Activated CD8-positive, alpha-beta memory T cell treated with anti-CD3 and anti-CD28 coated beads for 24 hours (primary cell): ENCODE data around the gene TMEM87B.
"Not testable (repeated sequence)": the region's sequence is repeated elsewhere in the genome, so short reads cannot be mapped to it uniquely, and the experiment has no call there.

Experiments
- DNase-seq: peaks from one replicate; pipeline ENCODE4 v3.0.0-alpha.2; 2020

The TMEM87B gene

DNA sequence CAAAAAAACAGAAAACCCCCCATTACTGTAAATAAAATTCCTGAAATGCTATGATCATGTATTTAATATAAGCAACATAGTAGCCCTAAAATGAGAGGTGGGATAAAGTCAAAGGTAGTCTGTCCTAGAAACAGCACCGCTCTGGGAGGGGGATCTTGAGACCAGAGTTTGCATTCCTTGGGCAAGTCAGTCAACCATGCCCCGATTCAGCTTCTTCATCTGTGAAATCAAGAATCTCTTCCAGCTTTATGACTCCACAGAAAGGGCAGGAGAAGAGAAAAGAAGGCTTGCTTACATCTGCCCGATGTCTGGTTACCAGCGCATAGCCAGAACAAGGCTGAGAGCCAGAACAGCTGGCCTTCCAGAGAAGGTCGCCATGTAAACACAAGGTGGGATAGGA, 81.0 kb downstream of the TMEM87B start:
- no peak for DNase-seq

DNA sequence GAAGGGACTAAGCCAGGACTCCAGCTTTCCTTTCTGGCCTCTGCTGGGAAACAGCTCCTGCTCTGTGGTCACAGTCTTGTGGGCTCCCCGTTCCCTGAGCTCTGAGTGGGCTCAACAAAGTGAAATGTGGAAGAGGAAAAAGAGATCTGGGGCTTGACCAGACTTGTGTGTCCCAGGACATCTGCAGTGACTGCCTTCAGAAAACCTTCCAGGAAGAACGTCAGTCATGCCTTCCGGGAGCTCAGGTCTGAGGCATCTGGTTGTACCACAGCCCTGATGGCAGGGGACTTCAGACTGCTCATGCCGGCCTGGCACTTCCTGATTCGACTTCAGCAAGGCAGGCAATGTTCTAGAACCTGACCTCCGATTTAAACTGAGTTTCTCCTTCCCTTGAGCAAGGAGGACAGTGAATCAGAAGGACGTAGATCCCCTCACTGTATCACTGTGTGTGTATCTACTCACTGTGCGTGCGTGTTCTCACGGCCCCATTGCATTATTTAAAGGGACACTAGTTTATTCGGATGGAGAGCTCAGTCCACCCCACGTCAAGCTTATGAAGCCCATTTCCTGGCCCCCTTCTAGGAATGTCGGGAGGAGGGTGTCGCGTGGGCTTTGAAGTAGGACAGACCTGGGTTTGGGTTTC, 82.6 kb downstream of the TMEM87B start:
- no peak for DNase-seq

DNA sequence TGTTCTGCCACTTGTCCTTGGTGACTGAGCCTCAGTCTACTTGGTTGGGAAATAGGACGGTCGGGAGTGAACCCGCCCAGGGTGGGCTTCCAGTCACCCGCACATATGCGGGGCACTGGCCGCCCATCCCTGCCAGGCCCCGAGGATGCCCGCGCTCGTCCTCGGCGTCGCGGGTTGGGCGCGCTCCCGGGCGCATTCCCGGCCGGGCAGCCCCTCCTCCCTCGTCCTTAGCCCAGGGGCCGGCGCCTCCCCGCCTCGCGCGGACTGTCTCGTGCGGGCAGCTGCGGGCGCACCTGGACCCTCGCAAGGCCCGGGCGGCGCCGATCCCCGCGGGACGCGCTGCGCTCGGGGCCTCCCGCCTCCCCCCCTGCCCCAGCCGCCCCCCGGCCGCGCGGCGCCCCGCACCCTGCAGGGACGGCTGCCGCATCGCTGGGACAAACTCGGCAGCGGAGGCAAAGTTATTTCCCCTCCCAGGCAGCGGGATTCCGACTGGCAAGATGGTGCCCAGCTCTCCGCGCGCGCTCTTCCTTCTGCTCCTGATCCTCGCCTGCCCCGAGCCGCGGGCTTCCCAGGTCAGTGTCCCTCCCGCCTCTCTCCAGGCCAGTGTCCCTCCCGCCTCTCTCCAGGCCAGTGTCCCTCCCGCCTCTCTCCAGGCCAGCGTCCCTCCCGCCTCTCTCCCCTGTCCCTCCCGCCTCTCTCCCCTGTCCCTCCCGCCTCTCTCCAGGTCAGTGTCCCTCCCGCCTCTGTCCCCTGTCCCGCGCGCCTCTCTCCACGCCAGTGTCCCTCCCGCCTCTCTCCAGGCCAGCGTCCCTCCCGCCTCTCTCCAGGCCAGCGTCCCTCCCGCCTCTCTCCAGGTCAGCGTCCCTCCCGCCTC, 83.3 kb downstream of the TMEM87B start, which contains the start of gene FBLN7:
TSS of gene FBLN7 (plus strand) at position 227 of the 874 bp plus-strand sequence. CDS start at position 498, 271 bp downstream.
- DNase-seq, result peak; percentile 61

DNA sequence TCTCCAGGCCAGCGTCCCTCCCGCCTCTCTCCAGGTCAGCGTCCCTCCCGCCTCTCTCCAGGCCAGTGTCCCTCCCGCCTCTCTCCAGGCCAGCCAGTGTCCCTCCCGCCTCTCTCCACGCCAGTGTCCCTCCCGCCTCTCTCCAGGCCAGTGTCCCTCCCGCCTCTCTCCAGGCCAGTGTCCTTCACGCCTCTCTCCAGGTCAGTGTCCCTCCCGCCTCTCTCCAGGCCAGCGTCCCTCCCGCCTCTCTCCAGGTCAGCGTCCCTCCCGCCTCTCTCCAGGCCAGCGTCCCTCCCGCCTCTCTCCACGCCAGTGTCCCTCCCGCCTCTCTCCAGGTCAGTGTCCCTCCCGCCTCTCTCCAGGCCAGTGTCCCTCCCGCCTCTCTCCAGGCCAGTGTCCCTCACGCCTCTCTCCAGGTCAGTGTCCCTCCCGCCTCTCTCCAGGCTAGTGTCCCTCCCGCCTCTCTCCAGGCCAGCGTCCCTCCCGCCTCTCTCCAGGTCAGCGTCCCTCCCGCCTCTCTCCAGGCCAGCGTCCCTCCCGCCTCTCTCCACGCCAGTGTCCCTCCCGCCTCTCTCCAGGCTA, 84.1 kb downstream of the TMEM87B start:
- DNase-seq, result not testable (repeated sequence)

DNA sequence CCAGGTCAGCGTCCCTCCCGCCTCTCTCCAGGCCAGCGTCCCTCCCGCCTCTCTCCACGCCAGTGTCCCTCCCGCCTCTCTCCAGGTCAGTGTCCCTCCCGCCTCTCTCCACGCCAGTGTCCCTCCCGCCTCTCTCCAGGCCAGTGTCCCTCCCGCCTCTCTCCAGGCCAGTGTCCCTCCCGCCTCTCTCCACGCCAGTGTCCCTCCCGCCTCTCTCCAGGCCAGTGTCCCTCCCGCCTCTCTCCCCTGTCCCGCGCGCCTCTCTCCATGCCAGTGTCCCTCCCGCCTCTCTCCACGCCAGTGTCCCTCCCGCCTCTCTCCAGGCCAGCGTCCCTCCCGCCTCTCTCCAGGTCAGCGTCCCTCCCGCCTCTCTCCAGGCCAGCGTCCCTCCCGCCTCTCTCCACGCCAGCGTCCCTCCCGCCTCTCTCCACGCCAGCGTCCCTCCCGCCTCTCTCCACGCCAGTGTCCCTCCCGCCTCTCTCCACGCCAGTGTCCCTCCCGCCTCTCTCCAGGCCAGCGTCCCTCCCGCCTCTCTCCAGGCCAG, 84.7 kb downstream of the TMEM87B start:
- DNase-seq, result peak; percentile 11

DNA sequence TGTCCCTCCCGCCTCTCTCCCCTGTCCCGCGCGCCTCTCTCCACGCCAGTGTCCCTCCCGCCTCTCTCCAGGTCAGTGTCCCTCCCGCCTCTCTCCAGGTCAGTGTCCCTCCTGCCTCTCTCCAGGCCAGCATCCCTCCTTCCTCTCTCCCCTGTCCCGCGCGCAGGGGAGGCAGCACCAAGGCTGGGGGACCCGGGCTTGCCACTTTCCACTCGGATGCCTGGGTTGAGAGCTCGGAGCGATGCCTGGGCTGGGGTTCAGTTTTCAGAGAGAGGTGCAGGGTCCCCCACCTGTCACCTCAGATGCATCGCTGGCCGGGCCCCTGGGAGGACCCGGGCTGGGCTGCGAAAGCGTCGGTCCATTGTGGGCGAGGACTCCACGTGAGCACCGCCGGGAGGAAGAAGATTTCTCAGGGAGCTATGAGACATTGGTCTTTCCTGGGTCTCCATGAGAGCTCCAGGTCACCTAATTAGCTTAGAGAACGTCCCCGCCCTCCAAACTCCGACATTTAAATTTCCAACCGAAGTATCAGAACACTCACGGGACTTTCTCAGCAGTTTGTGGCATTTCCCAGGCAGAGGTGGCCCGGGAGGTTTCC, 85.2 kb downstream of the TMEM87B start:
- peak; percentile 50 for DNase-seq

DNA sequence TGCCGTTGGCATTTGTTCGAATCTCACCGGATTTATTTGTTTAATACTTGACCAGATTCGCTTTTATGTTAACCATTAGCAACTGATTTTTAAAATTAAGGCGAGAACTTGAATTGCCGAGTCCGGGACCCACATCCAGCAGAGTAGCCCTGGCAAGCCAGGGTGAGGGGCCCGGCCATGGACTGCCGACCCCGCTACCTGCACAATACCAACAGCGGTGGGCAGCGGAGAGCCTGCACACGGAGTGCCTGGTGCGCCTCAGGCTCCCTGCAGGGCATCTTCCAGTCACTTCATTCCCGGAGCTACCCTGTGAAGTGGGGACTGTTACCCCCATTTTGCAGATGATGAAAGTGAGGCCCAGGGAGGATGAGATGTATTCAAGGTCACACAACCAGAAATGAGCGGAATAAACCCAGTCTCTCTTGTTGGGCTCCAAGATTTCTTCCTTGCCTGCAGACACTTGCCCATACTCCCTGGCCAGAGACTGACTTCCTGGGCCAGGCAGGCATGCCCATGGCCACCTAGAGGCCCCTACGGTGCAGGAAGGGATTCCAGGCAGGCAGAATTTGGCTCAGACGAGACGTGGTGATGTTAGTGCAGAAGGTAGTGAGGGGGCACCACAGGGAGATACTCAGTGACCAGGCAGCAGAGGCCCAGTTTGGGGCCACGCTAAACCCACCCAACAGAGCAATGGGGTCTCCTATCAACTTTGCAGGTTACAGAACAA, 86.0 kb downstream of the TMEM87B start:
- no peak for DNase-seq

DNA sequence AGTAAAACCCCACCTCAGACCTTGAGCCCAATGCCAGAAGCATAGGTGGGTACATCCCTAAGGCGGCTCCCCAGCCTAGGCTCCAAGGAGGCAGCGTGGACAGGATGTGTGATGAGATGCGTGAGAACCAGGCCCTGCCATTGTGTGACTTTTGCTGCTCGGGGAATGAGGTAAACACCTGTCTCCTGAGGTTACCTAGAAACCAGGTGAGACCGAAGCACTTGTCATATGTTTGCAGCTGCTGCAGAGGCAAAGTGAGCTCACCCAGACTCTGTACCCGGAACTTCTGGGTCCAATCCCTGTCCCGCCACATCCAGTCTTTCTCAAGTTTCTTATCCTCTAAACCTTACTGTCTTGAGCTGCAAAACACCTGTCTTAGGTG, 86.5 kb downstream of the TMEM87B start:
- DNase-seq, result peak; percentile 45

DNA sequence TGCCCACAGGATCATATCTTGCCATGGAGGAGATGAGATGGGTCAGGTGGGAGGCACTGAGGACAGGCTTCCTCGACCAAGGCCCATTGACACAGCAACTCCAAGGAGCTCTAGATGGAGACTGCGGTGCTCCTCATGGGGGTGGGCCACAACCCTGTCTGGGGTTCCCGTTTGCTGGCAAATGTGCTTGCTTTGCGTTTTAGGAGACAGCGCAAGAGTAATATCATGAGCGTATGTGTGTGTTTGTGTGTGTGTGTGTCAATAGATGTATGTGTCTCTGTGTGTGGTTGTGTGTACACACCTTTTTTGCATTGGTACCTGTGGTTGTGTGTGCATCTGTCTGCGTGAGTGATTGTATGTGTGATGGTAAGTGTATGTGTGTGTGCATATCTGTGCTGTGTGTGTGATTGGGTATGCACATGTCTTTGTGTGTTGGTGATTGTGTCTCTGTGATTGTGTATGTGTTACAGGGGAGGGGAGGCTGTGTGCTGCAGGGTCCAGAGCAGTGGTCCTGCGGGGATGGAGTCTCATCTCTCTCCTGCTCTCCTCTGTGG, 87.5 kb downstream of the TMEM87B start:
- DNase-seq, result peak; percentile 44

DNA sequence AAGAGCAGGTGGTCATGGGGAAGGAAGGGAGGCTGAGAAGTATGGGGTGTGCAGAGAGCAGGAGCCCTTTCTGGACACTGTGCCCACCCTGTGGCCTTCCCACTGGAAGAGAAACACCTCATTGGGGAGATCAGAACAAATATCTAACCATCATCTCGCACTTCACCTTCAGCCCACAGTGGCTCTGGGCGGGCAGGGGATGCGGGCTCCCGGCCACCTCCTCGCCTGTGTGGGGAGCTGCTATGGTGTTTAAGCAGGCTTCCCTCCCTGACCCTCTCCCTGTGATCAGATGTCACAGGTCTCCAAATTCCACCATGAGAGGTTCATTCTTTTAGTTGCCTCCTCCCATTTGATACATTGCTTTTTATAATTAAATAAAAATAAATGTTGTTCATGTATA, 88.1 kb downstream of the TMEM87B start:
- no peak for DNase-seq

DNA sequence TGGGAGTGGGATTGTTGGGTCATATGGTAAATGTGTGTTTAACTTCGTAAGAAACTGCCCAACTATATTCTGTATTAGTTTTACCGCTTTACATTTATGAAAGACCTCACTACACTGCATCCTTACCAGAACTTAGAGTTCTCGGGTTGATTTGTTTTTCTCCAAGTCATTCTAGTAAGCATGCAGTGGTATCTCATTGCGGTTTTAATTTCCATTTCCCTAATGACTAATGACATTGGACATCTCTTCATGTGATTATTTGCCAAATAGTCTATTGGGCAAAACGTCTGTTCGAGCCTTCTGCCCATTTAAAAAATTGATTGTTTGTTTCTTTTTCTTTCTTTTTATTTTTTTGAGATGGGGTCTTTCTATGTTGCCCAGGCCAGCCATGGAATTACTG, 89.9 kb downstream of the TMEM87B start:
- DNase-seq, result no peak

DNA sequence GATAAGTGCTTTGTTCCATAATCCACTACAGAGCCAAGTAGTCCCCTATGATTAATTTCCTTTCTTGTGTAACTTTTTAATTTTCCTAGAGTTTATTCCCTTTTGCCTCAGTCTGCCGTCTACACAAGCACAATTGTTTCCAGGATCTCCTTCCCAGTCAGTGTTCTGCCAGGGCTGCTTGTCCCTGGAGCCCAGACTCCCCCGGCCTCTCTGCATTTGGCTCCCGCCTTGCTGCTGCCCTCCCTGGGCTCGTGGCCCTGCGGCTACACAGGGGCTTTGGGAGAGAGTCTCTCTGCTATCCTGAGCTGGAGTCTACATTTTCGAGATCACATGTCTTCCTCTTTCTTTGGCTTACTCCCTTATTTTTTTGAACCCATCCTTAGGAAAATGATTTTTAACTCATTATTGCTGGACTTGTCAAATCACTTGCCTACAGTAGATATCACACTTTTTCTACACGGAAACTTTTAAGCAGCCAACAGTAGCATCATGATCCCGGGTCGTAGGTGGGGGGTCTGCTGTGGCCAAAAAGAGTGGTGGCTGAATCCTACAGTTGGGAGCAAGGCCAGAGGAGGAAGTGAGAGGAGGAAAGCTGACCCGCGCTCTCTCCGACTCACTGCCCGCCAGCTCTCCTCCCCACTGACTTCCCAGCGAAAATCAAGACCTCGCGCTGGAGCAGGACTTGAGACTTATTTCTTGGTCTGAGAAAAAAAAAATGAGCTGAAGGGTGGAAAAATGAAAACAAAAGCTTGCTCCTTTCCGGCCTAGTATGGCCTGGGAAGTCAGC, 92.5 kb downstream of the TMEM87B start:
- DNase-seq, result peak; percentile 26

DNA sequence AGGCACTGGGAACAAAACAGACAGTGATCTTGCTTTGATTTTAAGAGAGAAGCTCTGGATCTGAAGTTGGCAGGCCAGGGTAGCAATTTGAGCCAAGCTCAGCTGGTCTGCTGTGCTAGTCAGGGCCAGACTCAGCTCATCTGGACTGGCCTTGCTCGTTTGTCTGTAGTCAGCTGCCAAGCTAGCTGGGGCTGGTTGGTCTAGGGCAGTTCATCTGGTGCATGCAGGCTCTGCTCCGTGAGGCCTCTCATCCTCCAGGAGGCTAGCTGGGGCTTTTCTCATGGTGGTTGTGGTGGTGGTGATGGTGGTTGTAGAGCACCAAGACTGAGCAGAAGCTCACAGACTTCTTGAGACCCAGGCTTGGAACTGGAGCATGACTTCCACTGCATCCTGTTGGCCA, 93.4 kb downstream of the TMEM87B start:
- DNase-seq, result peak; percentile 44

DNA sequence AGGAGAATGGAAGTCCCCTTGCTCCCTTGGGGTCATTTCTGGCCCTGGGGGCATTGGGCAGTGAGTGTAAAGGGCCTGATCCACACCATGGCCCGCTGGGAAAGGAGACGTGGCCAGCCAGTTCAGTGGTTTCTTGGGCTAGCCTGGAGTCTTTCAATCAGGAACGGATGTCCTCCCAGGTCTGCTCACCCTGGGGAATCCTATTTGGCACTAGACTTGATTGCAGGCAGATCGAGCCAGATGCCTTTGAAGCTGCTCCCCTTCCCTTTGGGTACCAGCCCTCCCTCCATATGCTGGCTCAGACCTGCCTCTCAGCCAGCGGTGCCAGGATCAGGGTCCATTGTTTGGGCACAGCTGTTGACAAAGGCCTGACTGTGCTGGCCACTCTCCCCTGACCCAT, 94.1 kb downstream of the TMEM87B start:
- peak; percentile 47 for DNase-seq

DNA sequence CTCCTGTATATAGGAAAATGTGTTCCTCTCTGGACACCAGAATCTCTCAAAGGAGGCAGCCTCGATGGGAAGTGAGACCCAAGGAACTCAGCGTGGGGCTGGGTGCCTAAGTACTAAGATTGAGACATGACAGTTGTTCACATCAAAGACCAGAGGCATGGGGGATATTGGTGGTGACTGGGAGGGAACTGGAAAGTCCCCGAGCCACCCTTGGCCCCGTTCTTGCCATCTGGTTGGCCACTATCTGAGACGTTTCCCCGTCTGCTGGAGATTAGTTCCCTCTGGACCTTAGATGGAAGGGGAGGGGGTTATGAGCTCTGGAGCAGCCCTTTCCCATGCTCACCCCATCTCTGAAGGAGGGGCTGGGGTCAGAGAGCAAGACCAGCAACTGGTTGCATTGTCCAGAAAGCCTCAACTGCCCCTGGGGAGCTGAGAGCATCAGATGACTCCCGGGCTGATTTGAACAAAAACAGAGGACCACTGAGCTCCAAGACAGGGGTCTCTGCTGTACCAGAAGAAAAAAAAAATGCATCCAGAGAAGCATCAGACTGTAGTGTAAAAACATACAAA, 94.9 kb downstream of the TMEM87B start:
- peak; percentile 32 for DNase-seq

DNA sequence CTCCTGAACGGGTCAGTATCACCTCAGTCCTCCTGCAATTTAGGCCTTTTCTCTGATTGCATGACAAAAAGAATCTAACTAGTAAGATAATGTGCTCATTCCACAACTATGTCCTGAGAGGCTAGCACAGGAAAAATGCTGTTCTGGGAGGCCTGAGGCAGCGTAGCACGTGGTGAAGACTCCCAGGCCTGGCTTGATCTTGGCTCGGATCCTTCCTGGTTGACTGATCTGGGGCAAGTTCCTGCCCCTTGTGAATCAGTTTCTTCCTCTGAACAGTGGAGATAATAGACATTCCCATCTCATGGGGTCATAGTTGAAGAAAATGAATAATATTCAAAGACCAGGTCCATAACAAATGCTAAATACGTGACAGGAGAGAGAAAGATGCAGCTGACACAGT, 95.4 kb downstream of the TMEM87B start:
- peak; percentile 40 for DNase-seq

DNA sequence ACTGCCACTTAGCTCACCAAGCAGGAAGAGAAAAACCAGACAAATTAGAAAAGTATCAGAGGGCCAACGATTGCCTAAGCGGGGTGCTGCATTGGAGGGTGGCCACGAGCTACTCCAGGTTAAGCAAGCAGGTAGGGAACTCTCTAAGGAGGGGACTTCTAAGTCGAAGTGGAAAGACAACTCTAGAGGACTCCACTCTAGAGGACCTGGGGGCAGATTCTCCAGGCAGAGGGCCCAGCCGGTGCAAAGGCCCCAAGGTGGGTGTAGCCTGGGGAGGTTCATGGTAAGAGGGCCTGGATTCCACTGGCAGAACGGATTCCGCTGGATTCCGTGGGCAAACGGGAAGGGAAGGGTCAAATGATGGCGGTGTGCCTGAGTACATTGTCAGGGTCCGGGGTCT, 95.8 kb downstream of the TMEM87B start:
- peak; percentile 41 for DNase-seq

DNA sequence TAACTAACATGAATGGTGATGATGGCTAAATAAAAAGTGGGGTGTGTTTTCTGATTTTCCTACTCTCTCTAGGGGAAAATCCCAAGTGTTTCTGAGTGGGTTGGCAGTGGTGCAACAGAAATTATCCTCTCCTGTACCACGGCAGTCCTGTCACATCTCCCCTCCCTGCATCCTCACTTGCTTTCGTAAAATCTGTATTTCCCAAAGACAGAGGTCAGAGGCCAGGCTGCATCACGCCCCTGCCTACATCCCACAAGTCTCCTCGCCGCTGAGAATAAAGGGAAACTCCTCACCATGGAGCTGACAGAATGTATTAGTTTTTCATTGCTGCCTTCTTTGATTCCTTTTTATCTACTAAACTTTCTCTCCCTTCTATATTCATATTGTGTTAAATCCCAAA, 96.2 kb downstream of the TMEM87B start:
- DNase-seq, result no peak

DNA sequence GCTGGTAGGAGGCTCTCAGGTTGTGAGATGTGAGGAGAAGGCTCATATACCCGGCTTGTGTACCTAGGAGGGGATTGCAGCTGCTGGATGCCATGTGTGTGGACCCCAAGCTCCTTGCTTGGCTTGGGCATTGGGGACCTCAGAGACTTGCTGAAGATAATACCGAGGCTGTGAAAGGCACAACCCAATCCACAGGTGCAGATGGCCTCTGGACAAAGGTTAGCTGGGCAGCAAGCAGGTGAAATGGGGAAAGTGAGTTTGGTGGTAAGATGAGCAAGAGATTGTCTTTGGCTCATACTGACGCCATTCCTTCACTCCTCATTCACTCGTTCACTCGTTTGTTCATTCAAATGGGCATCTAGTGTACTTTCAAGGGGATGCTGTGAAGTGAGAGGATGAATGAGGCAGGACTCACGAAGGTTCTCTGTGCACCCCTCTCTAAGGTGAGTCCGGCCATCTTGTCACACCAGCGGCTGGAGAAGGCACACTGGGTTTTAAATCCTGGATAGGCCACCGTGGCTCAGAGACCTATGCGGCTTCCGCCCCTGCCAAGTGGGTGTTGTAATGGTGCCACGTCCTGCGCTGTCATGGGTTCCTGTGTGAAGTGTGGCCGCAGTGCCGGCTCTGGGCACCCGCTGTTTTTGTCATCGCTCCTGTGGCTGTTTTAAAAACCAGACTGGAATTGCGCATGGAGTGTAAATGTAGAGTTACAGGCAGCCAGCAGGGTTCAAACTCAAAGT, 96.8 kb downstream of the TMEM87B start:
- peak; percentile 32 for DNase-seq

DNA sequence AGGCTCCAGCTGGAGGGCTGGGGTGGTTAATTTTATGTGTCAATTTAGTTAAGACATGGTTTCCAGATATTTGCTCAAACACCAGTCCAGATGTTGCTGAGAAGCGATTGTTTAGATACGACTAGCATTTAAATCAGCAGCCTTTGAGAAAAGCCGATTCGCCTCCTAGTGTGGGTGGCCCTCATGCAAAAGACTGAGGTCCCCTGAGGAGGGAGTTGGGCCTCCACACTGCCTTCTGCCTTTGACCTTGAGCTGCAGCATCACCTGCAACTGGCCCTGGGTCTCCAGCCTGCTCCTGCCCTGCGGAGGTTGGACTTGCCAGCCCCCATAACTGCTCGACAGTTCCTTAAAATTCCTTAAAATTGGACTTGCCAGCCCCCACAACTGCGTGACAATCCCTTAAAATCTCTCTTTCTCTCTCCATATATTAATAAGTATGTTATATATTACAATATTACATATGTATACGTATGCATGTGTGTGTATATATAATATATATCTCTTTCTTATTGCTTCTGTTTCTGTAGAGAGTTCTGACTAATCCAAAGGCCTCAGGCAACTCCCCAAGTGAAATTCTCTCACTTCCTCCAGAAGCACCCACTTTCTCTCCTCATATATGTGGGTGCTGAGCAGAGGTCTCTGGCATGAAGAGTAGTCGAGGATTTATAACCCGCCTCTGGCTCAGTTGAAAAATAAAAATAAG, 97.6 kb downstream of the TMEM87B start:
- peak; percentile 46 for DNase-seq
